ENCODE measurements around the gene MYMK. TPM values are rescaled to one million over a fixed set of nuclear protein-coding genes. Genes with fewer than 3 reads are reported as not detected.

Gene MYMK
- total and polyA plus RNA-seq, 2 of the 13 experiments (the other 11 are each of a cell fraction or from before 2014, with no cell fraction given): not detected

DNA sequence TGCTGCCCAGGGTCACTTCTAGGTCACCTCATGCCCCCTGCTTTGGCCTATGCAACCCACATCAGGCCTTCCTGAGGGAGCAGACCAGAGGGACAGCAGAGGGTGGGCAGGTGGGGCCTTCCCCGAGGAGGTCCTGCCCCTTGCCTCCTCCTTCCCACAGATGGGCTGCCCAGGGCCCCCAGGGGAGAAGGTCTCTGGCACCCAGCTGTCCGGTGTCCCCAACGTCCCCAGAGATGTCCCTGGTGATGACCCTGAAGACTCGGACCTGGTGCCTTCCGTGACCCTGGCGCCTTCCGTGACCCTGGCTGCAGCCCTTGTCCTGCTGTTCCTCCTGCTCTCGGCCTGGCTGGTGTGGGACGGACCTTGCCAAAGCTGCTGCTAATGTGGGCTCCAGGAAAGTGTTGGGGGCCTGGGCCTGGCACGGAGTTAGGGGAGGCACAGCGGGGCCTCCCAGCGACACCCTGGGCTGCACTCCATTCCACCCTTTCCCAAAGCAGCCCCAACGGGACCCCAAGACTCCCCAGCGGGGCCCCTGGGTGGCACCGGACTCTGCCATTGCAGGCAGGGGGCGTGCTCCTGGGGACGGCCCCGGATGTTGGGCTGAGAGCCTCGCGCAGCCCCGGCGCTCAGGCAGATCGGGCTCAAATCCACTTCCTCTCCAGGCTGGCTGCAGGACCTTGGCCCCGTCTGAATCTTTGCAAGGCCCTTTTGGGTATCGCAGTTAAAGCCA is 39.1 kb downstream of the MYMK start (continued):
- TF ChIP-seq, protein P1, sequence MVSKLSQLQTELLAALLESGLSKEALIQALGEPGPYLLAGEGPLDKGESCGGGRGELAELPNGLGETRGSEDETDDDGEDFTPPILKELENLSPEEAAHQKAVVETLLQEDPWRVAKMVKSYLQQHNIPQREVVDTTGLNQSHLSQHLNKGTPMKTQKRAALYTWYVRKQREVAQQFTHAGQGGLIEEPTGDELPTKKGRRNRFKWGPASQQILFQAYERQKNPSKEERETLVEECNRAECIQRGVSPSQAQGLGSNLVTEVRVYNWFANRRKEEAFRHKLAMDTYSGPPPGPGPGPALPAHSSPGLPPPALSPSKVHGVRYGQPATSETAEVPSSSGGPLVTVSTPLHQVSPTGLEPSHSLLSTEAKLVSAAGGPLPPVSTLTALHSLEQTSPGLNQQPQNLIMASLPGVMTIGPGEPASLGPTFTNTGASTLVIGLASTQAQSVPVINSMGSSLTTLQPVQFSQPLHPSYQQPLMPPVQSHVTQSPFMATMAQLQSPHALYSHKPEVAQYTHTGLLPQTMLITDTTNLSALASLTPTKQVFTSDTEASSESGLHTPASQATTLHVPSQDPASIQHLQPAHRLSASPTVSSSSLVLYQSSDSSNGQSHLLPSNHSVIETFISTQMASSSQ (IDR thresholded peaks at IDR 0.05; ENCODE audit: low read depth): no peak
- TF ChIP-seq, protein P1 (CRISPR knock-in tag; IDR thresholded peaks at IDR 0.05; ENCODE audit: borderline replicate concordance): no peak
- peak; percentile 45 for TF ChIP-seq SAP130 (CRISPR knock-in tag; IDR thresholded peaks at IDR 0.05; ENCODE audit: low read depth)
- TF ChIP-seq, protein P2, sequence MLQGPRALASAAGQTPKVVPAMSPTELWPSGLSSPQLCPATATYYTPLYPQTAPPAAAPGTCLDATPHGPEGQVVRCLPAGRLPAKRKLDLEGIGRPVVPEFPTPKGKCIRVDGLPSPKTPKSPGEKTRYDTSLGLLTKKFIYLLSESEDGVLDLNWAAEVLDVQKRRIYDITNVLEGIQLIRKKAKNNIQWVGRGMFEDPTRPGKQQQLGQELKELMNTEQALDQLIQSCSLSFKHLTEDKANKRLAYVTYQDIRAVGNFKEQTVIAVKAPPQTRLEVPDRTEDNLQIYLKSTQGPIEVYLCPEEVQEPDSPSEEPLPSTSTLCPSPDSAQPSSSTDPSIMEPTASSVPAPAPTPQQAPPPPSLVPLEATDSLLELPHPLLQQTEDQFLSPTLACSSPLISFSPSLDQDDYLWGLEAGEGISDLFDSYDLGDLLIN (CRISPR knock-in tag; IDR thresholded peaks at IDR 0.05; ENCODE audit: borderline replicate concordance): no peak
- 0 out of 2 replicates have a peak, but pooled peaks have one; percentile 49 for TF ChIP-seq ZNF547 (CRISPR knock-in tag; IDR thresholded peaks at IDR 0.05)
- no peak for TF ChIP-seq POLR2A (IDR thresholded peaks at IDR 0.05; ENCODE audit: insufficient read depth in 1 of 2, low read depth in 2 of 2, low read length in 2 of 2)
- 0 out of 2 replicates have a peak, but pooled peaks have one; percentile 59 for TF ChIP-seq ZNF441 (CRISPR knock-in tag; IDR thresholded peaks at IDR 0.05; ENCODE audit: borderline replicate concordance)
- TF ChIP-seq ATRX (CRISPR knock-in tag; IDR thresholded peaks at IDR 0.05; ENCODE audit: borderline replicate concordance): no peak
- TF ChIP-seq, protein P3, sequence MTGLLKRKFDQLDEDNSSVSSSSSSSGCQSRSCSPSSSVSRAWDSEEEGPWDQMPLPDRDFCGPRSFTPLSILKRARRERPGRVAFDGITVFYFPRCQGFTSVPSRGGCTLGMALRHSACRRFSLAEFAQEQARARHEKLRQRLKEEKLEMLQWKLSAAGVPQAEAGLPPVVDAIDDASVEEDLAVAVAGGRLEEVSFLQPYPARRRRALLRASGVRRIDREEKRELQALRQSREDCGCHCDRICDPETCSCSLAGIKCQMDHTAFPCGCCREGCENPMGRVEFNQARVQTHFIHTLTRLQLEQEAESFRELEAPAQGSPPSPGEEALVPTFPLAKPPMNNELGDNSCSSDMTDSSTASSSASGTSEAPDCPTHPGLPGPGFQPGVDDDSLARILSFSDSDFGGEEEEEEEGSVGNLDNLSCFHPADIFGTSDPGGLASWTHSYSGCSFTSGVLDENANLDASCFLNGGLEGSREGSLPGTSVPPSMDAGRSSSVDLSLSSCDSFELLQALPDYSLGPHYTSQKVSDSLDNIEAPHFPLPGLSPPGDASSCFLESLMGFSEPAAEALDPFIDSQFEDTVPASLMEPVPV (CRISPR knock-in tag; IDR thresholded peaks at IDR 0.05): no peak
- TF ChIP-seq, protein P4, sequence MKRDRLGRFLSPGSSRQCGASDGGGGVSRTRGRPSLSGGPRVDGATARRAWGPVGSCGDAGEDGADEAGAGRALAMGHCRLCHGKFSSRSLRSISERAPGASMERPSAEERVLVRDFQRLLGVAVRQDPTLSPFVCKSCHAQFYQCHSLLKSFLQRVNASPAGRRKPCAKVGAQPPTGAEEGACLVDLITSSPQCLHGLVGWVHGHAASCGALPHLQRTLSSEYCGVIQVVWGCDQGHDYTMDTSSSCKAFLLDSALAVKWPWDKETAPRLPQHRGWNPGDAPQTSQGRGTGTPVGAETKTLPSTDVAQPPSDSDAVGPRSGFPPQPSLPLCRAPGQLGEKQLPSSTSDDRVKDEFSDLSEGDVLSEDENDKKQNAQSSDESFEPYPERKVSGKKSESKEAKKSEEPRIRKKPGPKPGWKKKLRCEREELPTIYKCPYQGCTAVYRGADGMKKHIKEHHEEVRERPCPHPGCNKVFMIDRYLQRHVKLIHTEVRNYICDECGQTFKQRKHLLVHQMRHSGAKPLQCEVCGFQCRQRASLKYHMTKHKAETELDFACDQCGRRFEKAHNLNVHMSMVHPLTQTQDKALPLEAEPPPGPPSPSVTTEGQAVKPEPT (CRISPR knock-in tag; IDR thresholded peaks at IDR 0.05; ENCODE audit: low read depth): no peak
- TF ChIP-seq ZBTB21 (CRISPR knock-in tag; IDR thresholded peaks at IDR 0.05): no peak
- TF ChIP-seq, protein P5, sequence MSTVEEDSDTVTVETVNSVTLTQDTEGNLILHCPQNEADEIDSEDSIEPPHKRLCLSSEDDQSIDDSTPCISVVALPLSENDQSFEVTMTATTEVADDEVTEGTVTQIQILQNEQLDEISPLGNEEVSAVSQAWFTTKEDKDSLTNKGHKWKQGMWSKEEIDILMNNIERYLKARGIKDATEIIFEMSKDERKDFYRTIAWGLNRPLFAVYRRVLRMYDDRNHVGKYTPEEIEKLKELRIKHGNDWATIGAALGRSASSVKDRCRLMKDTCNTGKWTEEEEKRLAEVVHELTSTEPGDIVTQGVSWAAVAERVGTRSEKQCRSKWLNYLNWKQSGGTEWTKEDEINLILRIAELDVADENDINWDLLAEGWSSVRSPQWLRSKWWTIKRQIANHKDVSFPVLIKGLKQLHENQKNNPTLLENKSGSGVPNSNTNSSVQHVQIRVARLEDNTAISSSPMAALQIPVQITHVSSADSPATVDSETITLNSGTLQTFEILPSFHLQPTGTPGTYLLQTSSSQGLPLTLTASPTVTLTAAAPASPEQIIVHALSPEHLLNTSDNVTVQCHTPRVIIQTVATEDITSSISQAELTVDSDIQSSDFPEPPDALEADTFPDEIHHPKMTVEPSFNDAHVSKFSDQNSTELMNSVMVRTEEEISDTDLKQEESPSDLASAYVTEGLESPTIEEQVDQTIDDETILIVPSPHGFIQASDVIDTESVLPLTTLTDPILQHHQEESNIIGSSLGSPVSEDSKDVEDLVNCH (CRISPR knock-in tag; IDR thresholded peaks at IDR 0.05): no peak
- no peak for TF ChIP-seq RAD51 (IDR thresholded peaks at IDR 0.05; ENCODE audit: borderline replicate concordance)
- TF ChIP-seq IKZF4 (CRISPR knock-in tag; IDR thresholded peaks at IDR 0.05; ENCODE audit: borderline replicate concordance, low read depth, not compliant biosample characterization): no peak
- peak; percentile 34; the same call in 1 of the 2 replicates for TF ChIP-seq GABPA (IDR thresholded peaks at IDR 0.05; ENCODE audit: low read depth, low read length)
- TF ChIP-seq GABPA (CRISPR knock-in tag; IDR thresholded peaks at IDR 0.05; ENCODE audit: low read depth): peak; percentile 66
- TF ChIP-seq NFYB (CRISPR knock-in tag; IDR thresholded peaks at IDR 0.05): no peak
- peak; percentile 72 for TF ChIP-seq ETV5 (CRISPR knock-in tag; IDR thresholded peaks at IDR 0.05; ENCODE audit: borderline replicate concordance)
- TF ChIP-seq MEF2D (CRISPR knock-in tag; IDR thresholded peaks at IDR 0.05): no peak
